AG04450 (cell line): Measurements from ENCODE around the gene SRRT. TPM values are rescaled to one million over a fixed set of nuclear protein-coding genes. Genes with fewer than 3 reads are reported as not detected.

ENCODE experiments used
- CTCF ChIA-PET: fragments of 300-600, 350-600 bp; formaldehyde crosslinking; extraction: SDS; loops from one replicate; lab custom pipeline; 2022; ENCODE audit warnings: antibody characterized with exemption, inconsistent platforms; lab: Charles Lee
- POLR2A ChIA-PET: fragments of 350-600 bp; formaldehyde crosslinking; extraction: SDS; loops from one replicate; lab custom pipeline; 2021; ENCODE audit warnings: antibody characterized with exemption, inconsistent platforms; lab: Yijun Ruan, JAX
- DNase-seq: peaks from one replicate; pipeline ENCODE4 v3.0.0-alpha.2; 2011; ENCODE audit warnings: low read depth, low spot score
- H3K27ac ChIP-seq: one replicate; pipeline ENCODE4 v1.5.1; 2012; ENCODE audit warnings: low read depth, low read length, control low read depth
- H3K27me3 ChIP-seq: one replicate; pipeline ENCODE4 v1.6.0; 2012; ENCODE audit warnings: low read length; ENCODE audit not compliant: control insufficient read depth, insufficient read depth
- H3K4me3 ChIP-seq: 2 replicates; pipeline ENCODE4 v1.5.1; 2011; ENCODE audit warnings: mild to moderate bottlenecking, low read depth, low read length, control low read depth
- H3K9me3 ChIP-seq: 2 replicates; pipeline ENCODE4 v1.5.1; 2012; ENCODE audit warnings: low read length; ENCODE audit not compliant: control insufficient read depth, insufficient read depth
- polyA plus RNA-seq: library from polyadenylated mRNA; depleted of rRNA; stranded (reverse); fragments of >200 nt; gene quantifications from 2 replicates; pipeline ENCODE4 v1.2.3, GENCODE V29; 2011
- TF ChIP-seq, protein P1 (sequence below): IDR thresholded peaks from 2 replicates; pipeline ENCODE4 v1.5.1; 2011; ENCODE audit warnings: low read depth, low read length, control low read depth, inconsistent platforms

Gene SRRT
- polyA plus RNA-seq, 1 experiment = 42.4 TPM

DNA sequence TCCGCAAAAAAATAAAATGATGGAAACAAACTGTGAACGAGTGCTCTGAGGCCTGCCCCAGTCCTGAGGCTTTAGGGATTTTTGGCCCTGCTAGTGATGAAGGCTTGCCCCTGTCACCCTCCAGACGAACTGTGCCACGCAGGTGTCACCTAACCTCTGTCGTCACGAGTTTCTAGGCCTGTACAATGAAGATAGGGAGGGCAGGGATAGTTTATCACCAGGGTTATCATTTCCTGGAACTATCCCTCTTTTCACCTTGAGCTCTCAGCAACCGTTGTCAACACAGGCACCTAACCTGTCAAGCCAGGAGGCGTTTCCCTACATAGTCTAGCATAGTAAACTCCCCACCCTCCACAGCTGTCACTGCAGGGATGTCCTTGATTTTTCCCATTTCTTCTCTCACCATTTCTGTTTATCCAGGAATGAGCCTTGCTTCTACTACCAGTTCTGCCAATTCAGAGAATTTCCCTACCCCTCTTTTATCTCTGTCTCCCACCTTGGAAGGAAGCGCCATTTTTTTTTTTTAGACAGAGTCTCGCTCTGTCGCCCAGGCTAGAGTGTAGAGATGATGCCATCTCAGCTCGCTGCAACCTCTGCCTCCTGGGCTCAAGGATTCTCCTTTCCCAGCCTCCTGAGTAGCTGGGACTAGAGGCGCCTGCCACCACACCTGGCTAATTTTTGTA is 23.0 kb downstream of the SRRT start:
- no peak overlapping the region for H3K4me3 ChIP-seq
- H3K9me3 ChIP-seq = no peaks in the 10 kb centered on the region; the same call in 1 of the 2 replicates
- POLR2A ChIA-PET = no interaction called here
- H3K27ac ChIP-seq = no peak overlapping the region
- TF ChIP-seq, protein P1, sequence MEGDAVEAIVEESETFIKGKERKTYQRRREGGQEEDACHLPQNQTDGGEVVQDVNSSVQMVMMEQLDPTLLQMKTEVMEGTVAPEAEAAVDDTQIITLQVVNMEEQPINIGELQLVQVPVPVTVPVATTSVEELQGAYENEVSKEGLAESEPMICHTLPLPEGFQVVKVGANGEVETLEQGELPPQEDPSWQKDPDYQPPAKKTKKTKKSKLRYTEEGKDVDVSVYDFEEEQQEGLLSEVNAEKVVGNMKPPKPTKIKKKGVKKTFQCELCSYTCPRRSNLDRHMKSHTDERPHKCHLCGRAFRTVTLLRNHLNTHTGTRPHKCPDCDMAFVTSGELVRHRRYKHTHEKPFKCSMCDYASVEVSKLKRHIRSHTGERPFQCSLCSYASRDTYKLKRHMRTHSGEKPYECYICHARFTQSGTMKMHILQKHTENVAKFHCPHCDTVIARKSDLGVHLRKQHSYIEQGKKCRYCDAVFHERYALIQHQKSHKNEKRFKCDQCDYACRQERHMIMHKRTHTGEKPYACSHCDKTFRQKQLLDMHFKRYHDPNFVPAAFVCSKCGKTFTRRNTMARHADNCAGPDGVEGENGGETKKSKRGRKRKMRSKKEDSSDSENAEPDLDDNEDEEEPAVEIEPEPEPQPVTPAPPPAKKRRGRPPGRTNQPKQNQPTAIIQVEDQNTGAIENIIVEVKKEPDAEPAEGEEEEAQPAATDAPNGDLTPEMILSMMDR = no peak
- H3K27me3 ChIP-seq = peaks cover 35% of the 10 kb centered on the region
- no peak for DNase-seq
- CTCF ChIA-PET = interaction anchor here (0.9 to 3.0 kb wide), 6 partner anchors 8 to 385 kb away, joined by 3 to 26 read pairs (median 4); partner anchors contain the start of gene UFSP1

DNA sequence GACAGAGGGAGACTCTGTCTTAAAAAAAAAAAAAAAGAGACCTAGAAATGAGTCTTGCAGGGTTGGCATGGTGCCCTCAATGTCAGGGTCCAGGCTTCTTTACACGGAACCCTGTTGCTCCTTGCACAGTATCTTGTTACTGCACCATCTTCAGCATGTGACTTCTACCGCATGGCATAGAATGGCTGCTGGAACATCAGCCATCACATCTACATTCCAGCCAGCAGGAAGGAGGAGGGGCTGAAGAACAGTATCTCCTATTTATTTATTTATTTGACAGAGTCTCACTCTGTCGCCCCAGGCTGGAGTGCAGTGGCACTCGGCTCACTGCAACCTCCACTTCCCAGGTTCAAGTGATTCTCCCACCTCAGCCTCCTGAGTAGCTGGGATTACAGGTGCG is 24.5 kb downstream of the SRRT start:
- H3K9me3 ChIP-seq = no peaks in the 10 kb centered on the region
- no peak overlapping the region for H3K27ac ChIP-seq
- ChIA-PET POLR2A (no interaction called here), CTCF (interaction anchor here (0.5 to 5.0 kb wide), 5 partner anchors 159 to 187 kb away, joined by 3 to 27 read pairs (median 4); no protein-coding TSS in a partner anchor)
- DNase-seq = no peak
- TF ChIP-seq, protein P1 = no peak
- H3K27me3 ChIP-seq = peaks cover 38% of the 10 kb centered on the region
- no peak overlapping the region for H3K4me3 ChIP-seq

DNA sequence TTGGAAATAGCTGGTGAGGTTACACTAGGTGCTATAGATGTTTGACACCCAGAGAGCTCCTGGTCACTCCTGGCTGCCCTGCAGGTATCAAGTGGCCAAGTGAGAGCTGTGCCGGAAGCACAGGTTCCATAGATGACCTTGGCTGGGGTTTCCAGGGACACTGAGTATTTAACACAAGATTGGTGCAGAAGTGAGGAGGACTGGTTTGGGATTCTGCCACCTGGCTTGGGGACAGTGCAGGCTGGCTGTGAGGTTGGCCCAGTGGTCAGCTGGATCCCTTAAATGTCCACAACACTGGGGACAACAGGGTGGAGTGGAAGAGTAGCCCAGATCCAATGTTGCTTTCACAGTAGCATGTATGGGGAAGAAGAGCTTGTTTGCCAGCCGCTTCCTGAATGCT is 26.1 kb downstream of the SRRT start:
- TF ChIP-seq, protein P1 = no peak
- DNase-seq = no peak
- no peak overlapping the region for H3K27ac ChIP-seq
- no peak overlapping the region for H3K4me3 ChIP-seq
- H3K9me3 ChIP-seq = no peaks in the 10 kb centered on the region
- POLR2A ChIA-PET = interaction anchor here (0.7 kb wide), 1 partner anchor 636 kb away, joined by 3 read pairs; no protein-coding TSS in a partner anchor
- H3K27me3 ChIP-seq = peaks cover 30% of the 10 kb centered on the region
- CTCF ChIA-PET = interaction anchor here (5.0 kb wide), 1 partner anchor 158 kb away, joined by 27 read pairs; no protein-coding TSS in a partner anchor

DNA sequence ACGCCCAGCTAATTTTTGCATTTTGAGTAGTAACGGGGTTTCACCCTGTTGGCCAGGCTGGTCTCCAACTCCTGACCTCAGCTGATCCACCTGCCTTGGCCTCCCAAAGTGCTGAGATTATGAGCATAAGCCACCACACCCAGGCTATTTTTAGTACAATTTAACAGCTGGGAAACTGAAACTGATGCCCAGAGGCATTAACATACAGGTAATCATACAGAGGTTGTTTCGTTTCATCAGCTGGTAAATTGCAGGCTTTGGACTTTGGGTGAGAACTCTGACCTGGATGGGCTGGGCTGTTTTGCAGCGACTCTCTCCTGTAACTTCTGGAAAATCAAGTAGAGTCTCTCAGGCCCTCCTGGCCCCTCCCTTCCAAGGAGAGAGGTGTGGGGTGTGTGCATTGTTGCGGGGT is 27.0 kb downstream of the SRRT start:
- CTCF ChIA-PET = interaction anchor here (5.0 kb wide), 1 partner anchor 157 kb away, joined by 27 read pairs; no protein-coding TSS in a partner anchor
- Histone ChIP-seq H3K27me3 (peaks cover 22% of the 10 kb centered on the region), H3K27ac (no peak overlapping the region), H3K4me3 (no peak overlapping the region), H3K9me3 (no peaks in the 10 kb centered on the region; the same call in 1 of the 2 replicates)
- POLR2A ChIA-PET = no interaction called here
- DNase-seq = no peak
- TF ChIP-seq, protein P1 = no peak

GRCh38 chr7:100902638-100903037 is 27.7 kb downstream of the SRRT start:
- ChIA-PET POLR2A (no interaction called here), CTCF (interaction anchor here (5.0 kb wide), 1 partner anchor 156 kb away, joined by 27 read pairs; no protein-coding TSS in a partner anchor)
- Histone ChIP-seq H3K9me3 (no peaks in the 10 kb centered on the region; the same call in 1 of the 2 replicates), H3K27me3 (peaks cover 17% of the 10 kb centered on the region), H3K4me3 (no peak overlapping the region), H3K27ac (no peak overlapping the region)
- TF ChIP-seq, protein P1 = no peak
- DNase-seq = no peak
